Measurements from ENCODE around the gene PRB3.

The PRB3 gene

DNA sequence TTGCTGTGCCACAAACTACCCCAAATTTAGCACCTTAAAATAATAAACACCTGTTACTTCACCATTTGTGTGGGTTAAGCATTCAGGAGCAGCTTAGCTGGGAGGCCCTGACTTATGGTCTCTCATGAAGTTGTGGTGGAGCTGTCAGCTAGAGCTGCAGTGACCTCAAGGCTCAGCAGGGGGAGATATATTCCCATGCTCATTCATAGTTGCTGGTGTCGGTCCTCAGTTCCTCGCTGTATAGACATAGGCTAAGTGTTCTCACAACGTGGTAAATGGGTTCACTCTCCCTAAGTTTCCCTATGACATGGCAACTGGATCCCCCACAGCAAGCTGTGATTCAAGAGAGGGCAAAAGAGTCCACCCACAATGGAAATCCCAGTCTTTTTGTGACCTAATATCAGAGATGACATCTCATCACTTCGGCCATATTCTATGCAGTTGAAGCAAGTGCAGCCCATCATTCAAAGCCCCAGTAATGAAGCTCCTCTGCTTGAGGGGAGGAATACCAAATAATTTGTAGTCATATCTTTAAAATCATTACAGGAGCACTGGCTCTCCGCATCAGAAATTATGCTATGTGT is 41.1 kb downstream of the PRB3 start:
- H3K4me3 ChIP-seq (ENCODE audit: low read length in 2 of 2): no peak overlapping the region
- H3K27ac ChIP-seq (ENCODE audit: low read depth in 2 of 2, low read length in 2 of 2): no peak overlapping the region
- H3K4me1 ChIP-seq (ENCODE audit: control insufficient read depth in 2 of 2, insufficient read depth in 2 of 2, low read length in 2 of 2): no peaks in the 10 kb centered on the region
- H3K9ac ChIP-seq (ENCODE audit: low read depth in 1 of 2, low read length in 2 of 2): no peak overlapping the region
- no peaks in the 10 kb centered on the region for H3K36me3 ChIP-seq (ENCODE audit: control insufficient read depth in 2 of 2, insufficient read depth in 2 of 2, low read length in 2 of 2)
- no peaks in the 10 kb centered on the region for H3K9me3 ChIP-seq (ENCODE audit: control insufficient read depth in 2 of 2, low read length in 2 of 2)
- H3K27me3 ChIP-seq (ENCODE audit: control insufficient read depth in 2 of 2, insufficient read depth in 2 of 2, low read length in 2 of 2): no peaks in the 10 kb centered on the region

DNA sequence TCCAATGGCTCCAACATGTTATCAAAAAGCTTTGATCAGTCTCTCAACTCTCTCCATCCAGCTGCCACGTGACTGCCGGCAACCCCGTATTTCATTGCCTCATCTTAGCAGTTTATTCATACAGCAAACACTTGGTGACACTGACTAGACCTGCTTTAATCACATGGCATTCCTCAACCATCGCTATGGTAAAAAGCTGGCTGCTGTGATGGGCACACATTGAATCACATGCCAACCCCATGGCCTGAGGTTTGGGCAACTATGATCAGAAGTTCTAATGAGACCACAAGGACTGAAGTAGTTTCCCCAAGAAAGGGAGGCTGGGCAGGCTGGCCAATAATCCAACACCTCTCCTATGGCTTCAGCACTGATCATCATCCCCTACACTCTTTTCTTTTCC is 42.1 kb downstream of the PRB3 start:
- H3K4me1 ChIP-seq (ENCODE audit: control insufficient read depth in 2 of 2, insufficient read depth in 2 of 2, low read length in 2 of 2): no peaks in the 10 kb centered on the region
- H3K9me3 ChIP-seq (ENCODE audit: control insufficient read depth in 2 of 2, low read length in 2 of 2): no peaks in the 10 kb centered on the region
- no peaks in the 10 kb centered on the region for H3K27me3 ChIP-seq (ENCODE audit: control insufficient read depth in 2 of 2, insufficient read depth in 2 of 2, low read length in 2 of 2)
- H3K27ac ChIP-seq (ENCODE audit: low read depth in 2 of 2, low read length in 2 of 2): no peak overlapping the region
- H3K9ac ChIP-seq (ENCODE audit: low read depth in 1 of 2, low read length in 2 of 2): no peak overlapping the region
- H3K36me3 ChIP-seq (ENCODE audit: control insufficient read depth in 2 of 2, insufficient read depth in 2 of 2, low read length in 2 of 2): no peaks in the 10 kb centered on the region
- H3K4me3 ChIP-seq (ENCODE audit: low read length in 2 of 2): no peak overlapping the region

Data from mucosa of rectum (tissue), 2 donors.